ENCODE data around the gene ADH1A.
A peak's percentile ranks its signal among the peaks of the same experiment; 100 is the strongest.
"Not testable (repeated sequence)": the region's sequence is repeated elsewhere in the genome, so short reads cannot be mapped to it uniquely, and the experiment has no call there.

The ADH1A gene

GRCh38 chr4:99234331-99235010 is 56.3 kb downstream of the ADH1A start:
- TF ChIP-seq EZH2 (IDR thresholded peaks at IDR 0.05; ENCODE audit: borderline replicate concordance, low read depth, low read length, severe bottlenecking) (no peak), CTCF (IDR thresholded peaks at IDR 0.05; ENCODE audit: borderline replicate concordance, extremely low read depth, low read length, poor library complexity, severe bottlenecking) (no peak)
- Histone ChIP-seq H4K20me1 (ENCODE audit: insufficient read depth, low read length) (no peaks in the 10 kb centered on the region), H3K27me3 (ENCODE audit: insufficient read depth, low read length, poor library complexity) (no peaks in the 10 kb centered on the region), H2AFZ (ENCODE audit: low read depth, low read length) (no peak overlapping the region), H3K9ac (ENCODE audit: low read depth, low read length) (no peak overlapping the region), H3K4me3 (ENCODE audit: low read depth in 1 of 2, low read length in 2 of 2) (no peak overlapping the region), H3K79me2 (ENCODE audit: insufficient read depth, low read length) (no peaks in the 10 kb centered on the region), H3K27ac (ENCODE audit: low read length) (no peak overlapping the region), H3K36me3 (ENCODE audit: insufficient read depth, low read length) (no peaks in the 10 kb centered on the region), H3K9me3 (ENCODE audit: insufficient read depth, low read length, severe bottlenecking) (no peaks in the 10 kb centered on the region), H3K4me1 (ENCODE audit: insufficient read depth, low read length) (peaks cover 8% of the 10 kb centered on the region), H3K4me2 (ENCODE audit: insufficient read depth, low read length) (no peak overlapping the region)
- DNase-seq, result no peak
- no peak for ATAC-seq (ENCODE audit: insufficient read depth, low read depth)

GRCh38 chr4:99233397-99233796 is 57.4 kb downstream of the ADH1A start:
- not testable (repeated sequence) for H3K36me3 ChIP-seq (ENCODE audit: insufficient read depth, low read length); H3K27me3 ChIP-seq (ENCODE audit: insufficient read depth, low read length, poor library complexity); H3K4me3 ChIP-seq (ENCODE audit: low read depth in 1 of 2, low read length in 2 of 2); DNase-seq; ATAC-seq (ENCODE audit: insufficient read depth, low read depth); H2AFZ ChIP-seq (ENCODE audit: low read depth, low read length); H3K9ac ChIP-seq (ENCODE audit: low read depth, low read length); H4K20me1 ChIP-seq (ENCODE audit: insufficient read depth, low read length); H3K4me2 ChIP-seq (ENCODE audit: insufficient read depth, low read length); H3K9me3 ChIP-seq (ENCODE audit: insufficient read depth, low read length, severe bottlenecking); H3K27ac ChIP-seq (ENCODE audit: low read length); H3K79me2 ChIP-seq (ENCODE audit: insufficient read depth, low read length)
- peaks cover 17% of the 10 kb centered on the region for H3K4me1 ChIP-seq (ENCODE audit: insufficient read depth, low read length)

GRCh38 chr4:99228706-99229105 is 62.1 kb downstream of the ADH1A start:
- not testable (repeated sequence) for H3K4me3 ChIP-seq (ENCODE audit: low read depth in 1 of 2, low read length in 2 of 2); H3K9me3 ChIP-seq (ENCODE audit: insufficient read depth, low read length, severe bottlenecking); H3K9ac ChIP-seq (ENCODE audit: low read depth, low read length); H3K36me3 ChIP-seq (ENCODE audit: insufficient read depth, low read length); H2AFZ ChIP-seq (ENCODE audit: low read depth, low read length); H3K79me2 ChIP-seq (ENCODE audit: insufficient read depth, low read length); H3K27ac ChIP-seq (ENCODE audit: low read length); DNase-seq; H4K20me1 ChIP-seq (ENCODE audit: insufficient read depth, low read length); ATAC-seq (ENCODE audit: insufficient read depth, low read depth); H3K27me3 ChIP-seq (ENCODE audit: insufficient read depth, low read length, poor library complexity); H3K4me2 ChIP-seq (ENCODE audit: insufficient read depth, low read length)
- peaks cover 29% of the 10 kb centered on the region for H3K4me1 ChIP-seq (ENCODE audit: insufficient read depth, low read length)

- not testable (repeated sequence) for H3K79me2 ChIP-seq (ENCODE audit: insufficient read depth, low read length); H2AFZ ChIP-seq (ENCODE audit: low read depth, low read length); H3K27me3 ChIP-seq (ENCODE audit: insufficient read depth, low read length, poor library complexity); H3K4me3 ChIP-seq (ENCODE audit: low read depth in 1 of 2, low read length in 2 of 2); H3K36me3 ChIP-seq (ENCODE audit: insufficient read depth, low read length); H3K9ac ChIP-seq (ENCODE audit: low read depth, low read length); H3K9me3 ChIP-seq (ENCODE audit: insufficient read depth, low read length, severe bottlenecking); H3K4me2 ChIP-seq (ENCODE audit: insufficient read depth, low read length); H4K20me1 ChIP-seq (ENCODE audit: insufficient read depth, low read length)
- H3K4me1 ChIP-seq (ENCODE audit: insufficient read depth, low read length), result peaks cover 29% of the 10 kb centered on the region
- DNase-seq (peak; percentile 12), ATAC-seq (ENCODE audit: insufficient read depth, low read depth) (peak; percentile 77)
- peak overlapping the region; percentile 21; the same call in 1 of the 2 replicates for H3K27ac ChIP-seq (ENCODE audit: low read length)
Measured at GRCh38 chr4:99227646-99228045, 63.1 kb downstream of the ADH1A start.

All from DND-41 (cell line).